HG02938 (cell line): ENCODE results near the gene DSE.

Source experiments
- ATAC-seq: cut with Tn5 transposase; IDR thresholded peaks from one replicate; pipeline ENCODE4 v1.9.1; 2021; ENCODE audit warnings: mild to moderate bottlenecking, moderate library complexity; ENCODE audit not compliant: unreplicated experiment

The DSE gene

GRCh38 chr6:116385921-116386320 lies 15.2 kb downstream of the DSE start:
- no peak for ATAC-seq

DNA sequence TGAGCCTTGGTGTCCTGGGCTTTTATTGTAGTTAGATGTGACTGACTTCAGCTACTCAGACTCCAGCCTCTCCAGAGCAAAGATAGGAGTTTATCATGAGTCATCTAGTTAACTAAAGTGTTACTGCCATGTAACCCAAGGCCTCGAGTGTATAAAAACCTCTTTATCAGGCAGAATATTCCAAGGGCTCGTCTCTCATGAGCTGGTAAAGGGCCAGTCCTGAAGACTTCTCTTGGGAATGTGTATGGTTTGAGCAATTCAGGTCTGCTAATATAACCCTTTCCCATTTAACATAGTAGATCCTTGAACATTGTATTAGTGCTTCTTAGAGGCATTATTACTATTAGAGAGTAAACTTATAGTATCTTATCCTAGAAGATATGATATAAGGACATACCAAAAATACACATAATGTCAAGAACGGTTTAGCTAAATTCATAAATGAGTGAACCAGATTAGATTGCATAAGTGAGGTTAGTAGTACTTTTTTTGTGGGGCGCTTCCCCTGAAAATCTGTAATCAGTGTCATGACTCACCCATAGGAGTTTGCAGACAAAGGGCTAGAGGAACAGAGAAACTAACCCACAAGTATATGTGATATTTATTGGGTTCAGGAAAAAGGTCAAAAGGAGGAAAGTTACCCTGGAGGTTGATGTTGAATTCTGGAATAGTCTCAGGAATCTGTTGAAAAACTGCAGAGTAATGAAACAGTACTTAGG lies 16.0 kb downstream of the DSE start:
- no peak for ATAC-seq

- ATAC-seq, result peak; percentile 55
Observed at GRCh38 chr6:116387374-116387773, 16.6 kb downstream of the DSE start.

DNA sequence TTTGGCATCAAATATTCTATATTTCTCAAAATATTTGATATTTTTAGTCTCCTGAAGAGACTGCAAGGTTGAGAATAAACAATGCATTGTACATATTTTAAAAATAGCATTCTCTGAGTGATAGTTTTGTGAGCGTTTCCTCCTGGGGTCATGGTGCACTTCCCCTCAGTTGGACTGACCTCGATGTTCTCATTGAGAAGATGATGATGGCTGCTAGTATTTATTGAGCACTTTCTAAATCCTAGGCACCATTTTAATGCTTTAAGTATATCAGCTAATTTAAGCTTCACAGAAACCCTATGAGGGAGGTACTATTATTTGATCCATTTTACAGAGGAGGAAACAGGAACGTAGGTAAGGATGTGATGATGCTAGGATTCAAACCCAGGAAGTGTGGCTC lies 18.2 kb downstream of the DSE start:
- no peak for ATAC-seq

- ATAC-seq, result no peak
Observed at GRCh38 chr6:116389357-116389756, 18.6 kb downstream of the DSE start.

GRCh38 chr6:116390581-116390980 lies 19.8 kb downstream of the DSE start:
- ATAC-seq, result peak; percentile 50

DNA sequence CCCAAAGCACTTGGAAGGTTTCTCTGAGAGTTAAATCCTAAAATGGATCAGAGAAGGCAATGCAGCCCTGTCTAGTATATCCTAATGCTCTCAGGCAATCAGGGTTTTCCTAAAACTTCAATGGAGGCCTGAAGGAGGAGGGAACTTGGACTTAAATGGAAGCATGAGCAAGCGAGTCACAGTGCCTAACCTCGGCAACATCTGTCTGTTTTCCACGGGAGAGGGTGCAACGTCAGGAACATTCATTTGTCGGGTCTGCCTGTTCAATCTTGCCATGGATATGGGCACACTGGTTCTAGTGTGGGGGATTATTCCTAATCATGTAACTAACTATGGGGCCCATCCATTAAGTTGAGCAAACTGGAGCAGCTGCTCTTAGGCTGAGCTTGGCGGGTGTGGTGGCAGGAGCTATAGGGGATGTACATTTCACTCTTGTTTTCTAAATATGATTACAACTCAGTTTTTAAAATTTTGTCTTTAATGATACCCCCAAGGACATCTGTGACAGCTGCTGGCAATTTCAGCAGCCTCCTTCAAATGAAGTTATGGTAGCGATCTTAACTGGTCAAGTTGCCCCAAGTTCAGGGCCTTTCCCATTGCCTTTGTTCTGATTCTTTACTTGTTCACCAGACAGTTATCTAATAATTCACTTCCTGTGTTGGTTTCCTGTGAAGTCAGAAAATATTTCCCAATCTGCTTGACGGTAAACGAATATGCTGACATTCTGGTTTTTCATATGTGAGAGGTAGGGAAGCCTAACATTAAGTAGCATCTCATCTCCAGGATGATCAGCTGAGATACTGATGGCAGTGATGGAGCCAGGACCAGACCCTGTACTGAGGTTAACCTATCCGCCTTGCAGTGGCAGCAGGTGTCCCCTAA lies 21.6 kb downstream of the DSE start:
- ATAC-seq, result no peak

- no peak for ATAC-seq
Observed at GRCh38 chr6:116393430-116393829, 22.7 kb downstream of the DSE start.

GRCh38 chr6:116395647-116396046 lies 24.9 kb downstream of the DSE start:
- no peak for ATAC-seq

DNA sequence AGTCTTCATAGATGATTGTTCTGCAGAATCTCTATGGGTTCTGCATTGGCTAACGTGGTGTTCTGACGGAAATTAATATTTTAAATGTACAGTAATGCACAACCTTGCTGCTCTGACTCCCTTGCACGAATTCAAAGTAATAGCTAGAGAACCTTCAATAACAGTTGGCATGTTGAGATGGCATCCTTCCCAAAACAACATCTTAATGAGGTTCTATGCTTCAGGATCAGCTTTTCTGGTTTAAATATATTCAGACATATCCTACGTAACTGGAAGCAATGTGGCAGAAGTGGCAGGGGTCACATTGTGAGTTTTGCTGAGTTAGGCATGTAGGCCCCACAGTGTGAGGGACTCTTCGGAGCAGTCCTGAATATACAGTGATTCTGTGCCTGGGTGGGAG lies 25.7 kb downstream of the DSE start:
- no peak for ATAC-seq

GRCh38 chr6:116397914-116398313 lies 27.2 kb downstream of the DSE start:
- ATAC-seq, result no peak

DNA sequence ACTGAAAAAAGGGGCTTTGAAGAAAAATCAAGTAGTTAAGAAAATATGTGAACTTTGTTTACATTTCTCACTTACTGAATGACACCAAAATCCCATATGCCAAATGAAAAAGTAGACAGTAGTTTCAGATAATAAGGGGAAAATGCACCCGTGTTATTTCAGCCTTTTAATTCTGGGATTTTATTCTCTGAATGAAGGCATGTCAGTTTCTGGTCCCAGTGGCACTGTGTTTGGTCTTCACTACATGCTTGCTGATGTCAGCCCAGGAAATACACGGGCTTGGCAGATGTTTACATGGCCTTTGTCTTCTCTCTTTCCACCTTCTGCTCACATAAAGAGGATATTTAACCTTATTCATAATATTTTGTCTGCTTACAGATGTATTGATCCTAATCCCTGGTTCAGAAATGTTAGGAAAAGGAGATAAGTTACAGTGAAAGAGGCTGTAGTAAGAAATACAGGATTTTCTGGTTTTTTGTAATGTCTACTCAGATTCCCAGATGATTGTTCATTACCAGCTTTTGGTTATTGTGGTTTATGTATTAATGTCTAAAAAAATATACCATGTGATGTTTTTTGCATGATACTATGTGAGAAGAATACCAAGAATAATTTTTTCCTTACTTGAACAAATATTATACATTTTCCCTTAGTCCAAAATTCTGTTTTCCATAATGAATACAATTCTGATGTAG lies 27.7 kb downstream of the DSE start:
- no peak for ATAC-seq

DNA sequence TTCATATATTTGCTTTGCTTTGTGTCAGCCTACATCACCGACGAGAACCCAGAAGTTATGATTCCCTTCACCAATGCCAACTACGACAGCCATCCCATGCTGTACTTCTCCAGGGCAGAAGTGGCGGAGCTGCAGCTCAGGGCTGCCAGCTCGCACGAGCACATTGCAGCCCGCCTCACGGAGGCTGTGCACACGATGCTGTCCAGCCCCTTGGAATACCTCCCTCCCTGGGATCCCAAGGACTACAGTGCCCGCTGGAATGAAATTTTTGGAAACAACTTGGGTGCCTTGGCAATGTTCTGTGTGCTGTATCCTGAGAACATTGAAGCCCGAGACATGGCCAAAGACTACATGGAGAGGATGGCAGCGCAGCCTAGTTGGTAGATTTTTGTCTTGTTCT lies 28.5 kb downstream of the DSE start:
- no peak for ATAC-seq

DNA sequence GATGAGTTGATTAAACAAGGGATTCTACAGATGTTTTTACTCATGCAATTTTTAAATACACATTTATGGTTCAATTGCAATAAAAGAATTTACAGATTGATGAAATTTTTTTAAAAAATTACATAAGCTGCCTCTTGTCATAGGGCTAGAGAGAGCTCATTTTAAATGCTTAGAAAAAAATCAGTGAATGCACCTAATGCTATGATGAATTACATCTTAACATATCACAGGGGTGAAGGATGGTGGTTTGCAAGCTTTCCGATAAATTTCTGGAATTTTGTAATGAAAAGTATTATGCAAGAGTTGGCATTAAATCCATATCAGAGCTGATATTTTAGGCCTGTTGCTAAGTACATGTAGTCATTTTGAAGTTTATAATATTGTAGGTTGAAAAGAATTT lies 29.6 kb downstream of the DSE start:
- no peak for ATAC-seq

DNA sequence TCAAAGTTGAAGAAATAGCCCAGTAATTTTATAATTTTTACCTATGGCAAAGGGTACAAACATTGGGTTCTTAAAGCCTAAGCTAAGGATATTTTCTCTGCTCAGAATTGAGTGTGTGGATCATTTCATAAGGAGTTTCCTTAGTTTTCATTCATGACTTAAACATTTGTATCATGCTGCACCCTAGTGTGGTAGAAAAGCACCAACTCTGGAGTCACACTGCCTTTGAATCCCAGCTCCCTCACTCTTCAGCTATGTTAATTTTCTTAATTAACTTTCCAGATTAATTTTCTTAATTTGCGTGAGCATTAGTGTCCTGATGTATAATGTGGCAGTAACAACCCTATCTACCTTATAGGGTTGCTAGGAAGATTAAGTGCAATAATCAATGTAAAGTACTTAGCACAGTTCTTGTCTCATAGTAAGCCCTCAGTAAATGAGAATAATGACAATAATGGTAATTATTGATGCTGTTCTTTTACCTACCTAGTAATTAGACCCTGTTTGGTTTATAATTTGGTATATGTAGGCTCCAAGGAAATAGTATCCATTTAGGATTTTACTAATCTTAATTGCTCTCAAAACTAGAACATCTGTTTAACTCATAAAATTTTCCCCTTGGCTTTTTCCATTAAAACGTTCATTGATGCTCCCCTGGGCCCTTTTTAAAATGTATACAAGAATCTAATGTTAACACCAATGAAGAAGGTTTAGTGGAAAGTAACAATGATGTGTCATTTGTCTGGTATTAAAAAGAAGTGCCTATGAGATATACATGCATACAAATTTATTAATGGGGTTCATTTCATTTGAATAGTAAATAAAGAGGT lies 31.6 kb downstream of the DSE start:
- no peak for ATAC-seq

DNA sequence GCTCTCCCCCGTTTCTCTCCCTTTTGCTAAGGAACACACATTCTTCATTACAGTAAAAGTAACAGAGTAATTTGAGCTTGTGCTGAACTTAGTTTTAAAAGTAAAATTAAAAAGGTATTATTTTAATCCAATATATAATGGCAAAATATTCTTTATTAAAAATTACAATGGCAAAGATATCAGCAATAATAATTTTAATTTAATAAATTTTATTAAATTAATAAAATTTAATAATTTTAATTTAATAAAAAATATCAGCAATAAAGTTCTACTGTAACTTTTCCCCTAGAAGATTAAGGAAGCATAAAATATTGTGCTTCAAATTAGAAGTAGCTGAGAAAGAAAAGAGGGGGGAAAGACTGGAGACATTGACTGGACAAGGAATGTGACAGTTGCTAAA lies 32.5 kb downstream of the DSE start:
- no peak for ATAC-seq

DNA sequence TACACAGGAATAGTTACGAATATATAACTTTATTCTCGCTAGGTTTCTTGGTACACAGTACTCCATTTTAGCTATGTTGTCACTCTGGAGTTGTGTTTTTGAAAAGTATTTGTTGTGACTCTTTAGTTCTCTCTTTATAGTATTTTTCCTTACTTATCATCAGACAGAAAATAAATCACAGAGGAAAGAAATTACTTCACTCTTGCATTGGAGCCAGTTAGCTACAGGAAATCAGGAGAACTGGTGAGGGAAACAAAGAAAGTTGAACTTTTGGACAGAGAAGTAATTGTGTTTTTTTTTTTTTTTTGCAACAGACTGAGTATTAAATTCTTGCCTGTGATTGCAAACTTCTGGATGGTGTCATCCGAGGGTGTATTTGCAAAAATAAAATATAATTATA lies 33.9 kb downstream of the DSE start:
- ATAC-seq, result no peak

DNA sequence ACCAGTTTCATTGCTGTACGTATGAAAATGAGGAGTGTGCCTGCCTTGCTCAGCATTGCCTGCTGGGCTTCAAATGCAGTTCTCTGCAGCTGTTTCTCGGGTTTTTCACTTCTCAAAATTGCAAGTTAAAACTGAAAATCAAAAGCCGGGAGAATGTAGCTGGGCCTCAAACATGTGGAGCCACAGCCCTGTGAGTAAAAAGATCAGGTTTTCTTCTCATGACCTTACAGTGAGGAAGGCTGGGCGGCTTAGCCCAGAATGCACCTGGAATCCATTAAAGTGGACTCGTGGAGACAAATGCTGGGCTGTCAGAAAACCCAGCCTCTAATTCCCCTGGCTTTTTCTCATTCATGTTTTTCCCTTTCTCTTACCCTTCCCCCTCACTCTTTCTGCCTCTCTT lies 34.4 kb downstream of the DSE start:
- ATAC-seq, result peak; percentile 61

DNA sequence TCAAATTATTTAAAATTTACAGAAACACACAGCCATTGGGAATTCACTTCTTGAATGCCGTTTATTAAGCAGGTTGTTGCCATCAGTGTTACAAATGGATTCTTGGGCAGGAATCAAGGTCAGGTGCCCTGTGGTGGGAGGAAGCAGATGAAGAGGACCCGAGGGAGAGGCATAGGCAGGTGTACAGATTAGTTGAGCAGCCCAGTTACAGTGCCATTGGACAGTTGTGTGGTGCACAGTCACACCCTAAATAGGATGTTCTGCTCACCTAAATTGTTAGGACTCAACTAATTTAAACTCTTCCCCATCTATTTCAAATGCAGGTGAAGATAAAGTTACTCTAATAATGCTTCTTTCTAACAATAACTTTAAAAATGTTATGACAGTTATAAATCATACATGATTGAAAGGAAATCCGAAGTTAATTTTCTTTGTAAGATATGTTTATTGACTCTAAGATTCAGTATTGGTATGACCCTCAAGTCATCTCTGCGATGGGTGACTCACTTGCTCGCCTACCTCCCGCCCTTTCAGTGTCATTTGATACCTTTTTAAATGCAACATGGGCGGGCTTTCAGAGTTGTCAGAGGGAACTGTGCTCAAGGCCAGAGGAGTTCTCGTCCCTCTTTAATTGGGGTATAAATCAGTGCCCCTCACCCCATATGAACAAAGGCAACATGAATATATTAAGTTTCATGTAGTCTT lies 35.1 kb downstream of the DSE start:
- ATAC-seq, result no peak

DNA sequence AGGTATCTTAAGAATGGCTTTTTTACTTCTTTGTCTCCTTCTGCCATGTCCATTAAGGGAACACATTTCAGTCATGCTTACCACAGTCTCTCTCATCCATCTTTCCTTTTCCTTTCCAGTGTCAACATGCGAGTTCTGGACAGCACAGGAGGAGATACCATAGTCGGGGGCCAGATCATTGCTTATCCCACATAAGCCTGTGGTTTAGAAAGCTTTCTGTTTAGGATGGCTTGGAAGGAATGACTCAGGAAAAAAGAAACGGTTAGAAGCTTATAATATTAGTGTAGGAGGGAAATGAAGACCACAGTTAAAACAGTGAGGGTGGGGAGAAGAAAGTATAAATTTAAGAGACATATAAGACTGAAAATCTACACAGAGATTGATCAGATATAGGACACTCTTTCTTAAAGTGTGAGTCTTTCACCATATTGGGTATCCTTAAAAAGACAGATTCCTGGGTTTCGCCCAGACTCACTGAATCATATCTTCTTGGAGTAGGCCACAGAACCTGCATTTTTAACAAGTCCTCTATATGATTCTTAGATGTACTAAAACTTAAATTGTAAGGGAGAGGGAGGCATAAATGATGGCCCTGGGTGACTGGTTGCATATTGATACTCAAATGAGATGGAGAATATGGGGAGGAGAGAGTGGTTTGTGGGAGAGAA lies 36.1 kb downstream of the DSE start:
- ATAC-seq, result no peak
